GM12878 (cell line): ENCODE measurements around the gene MYOM1. TPM values are rescaled to one million over a fixed set of nuclear protein-coding genes. Genes with fewer than 3 reads are reported as not detected.

Experiments
- BHLHE40 ChIP-seq, 2 experiments: fragments of 450-650 bp in 1 of 2; IDR thresholded peaks; 2 replicates each; pipeline ENCODE4 v1.6.1; 2011 to 2017; ENCODE audit warnings: low read depth in 2 of 2, borderline replicate concordance in 1 of 2, improper control_type of control experiment in 1 of 2, low read length in 1 of 2, mild to moderate bottlenecking in 1 of 2
- CBX5 ChIP-seq: sonication (generic); IDR thresholded peaks from 2 replicates; pipeline ENCODE4 v1.6.1; 2016; ENCODE audit warnings: low read depth, moderate library complexity, mild to moderate bottlenecking, inconsistent platforms
- CHD4 ChIP-seq: fragments of 200-600 bp; sonication (generic); IDR thresholded peaks from 2 replicates; pipeline ENCODE4 v1.6.1; 2016; ENCODE audit warnings: mild to moderate bottlenecking
- CREM ChIP-seq: IDR thresholded peaks from 2 replicates; pipeline ENCODE4 v1.6.1; 2014; ENCODE audit warnings: antibody characterized with exemption, low read depth
- FOS ChIP-seq: IDR thresholded peaks from 3 replicates; pipeline ENCODE4 v1.6.1; 2011; ENCODE audit warnings: borderline replicate concordance; ENCODE audit not compliant: insufficient read length; ENCODE audit errors: extremely low read depth
- KLF5 ChIP-seq: fragments of 450-650 bp; IDR thresholded peaks from 2 replicates; pipeline ENCODE4 v1.6.1; 2014; ENCODE audit warnings: mild to moderate bottlenecking; ENCODE audit not compliant: partially characterized antibody
- POLR2AphosphoS5 ChIP-seq: IDR thresholded peaks from 2 replicates; pipeline ENCODE4 v1.6.1; 2011; ENCODE audit warnings: mild to moderate bottlenecking, low read length, inconsistent platforms
- POU2F2 ChIP-seq: IDR thresholded peaks from 3 replicates; pipeline ENCODE4 v1.6.1; 2011; ENCODE audit warnings: low read depth, mild to moderate bottlenecking, low read length, borderline replicate concordance
- polyA plus RNA-seq, 11 experiments: library from polyadenylated mRNA; depleted of rRNA in 4 of 11; unstranded in 6 of 11; stranded (reverse) in 5 of 11; fragments of >200 nt; fragmentation: Nextera tagmentation in 4 of 11; fragmentation: Illumina TruSeq in 1 of 11; extraction: Ambion mirVana in 4 of 11; extraction: Trizol in 1 of 11; gene quantifications; 1 replicate in 1 of 11; 2 replicates in 10 of 11; pipeline versions ENCODE4 v1.2.1 to v1.2.3, GENCODE V29; 2011 to 2016; ENCODE audit warnings: inconsistent platforms in 2 of 11, missing spikeins in 2 of 11, low read depth in 1 of 11
- total RNA-seq, 4 experiments: library from RNA; depleted of rRNA in 3 of 4; stranded (reverse); fragments of >200 nt in 3 of 4; fragmentation: Illumina TruSeq in 1 of 4; extraction: Trizol in 1 of 4; gene quantifications; 2 replicates each; pipeline versions ENCODE4 v1.2.1 to v1.2.3, GENCODE V29; 2013 to 2021
- TF ChIP-seq, protein P1 (sequence below), 3 experiments: IDR thresholded peaks in 2 of 3; conservative IDR thresholded peaks in 1 of 3; 2 replicates each; pipeline ENCODE4 v1.5.1; 2011; ENCODE audit warnings: low read depth in 3 of 3, low read length in 3 of 3, mild to moderate bottlenecking in 3 of 3, control low read depth in 2 of 3, moderate library complexity in 2 of 3, inconsistent platforms in 1 of 3, mixed read lengths in 1 of 3; ENCODE audit not compliant: control insufficient read depth in 2 of 3, insufficient read depth in 1 of 3; ENCODE audit errors: extremely low read depth in 1 of 3
- TF ChIP-seq, protein P2 (sequence below): fragments of 450-650 bp; IDR thresholded peaks from 2 replicates; pipeline ENCODE4 v1.6.1; 2018; ENCODE audit warnings: borderline replicate concordance, mild to moderate bottlenecking; ENCODE audit not compliant: partially characterized antibody
- TF ChIP-seq, protein P3 (sequence below): fragments of 450-650 bp; IDR thresholded peaks from 2 replicates; pipeline ENCODE4 v1.6.1; 2017; ENCODE audit warnings: antibody characterized with exemption, mild to moderate bottlenecking, moderate library complexity
- TF ChIP-seq, protein P4 (sequence below): fragments of 450-650 bp; conservative IDR thresholded peaks from 2 replicates; pipeline ENCODE4 v1.6.1; 2017; ENCODE audit warnings: mild to moderate bottlenecking, moderate library complexity
- TF ChIP-seq, protein P5 (sequence below): IDR thresholded peaks from 2 replicates; pipeline ENCODE4 v1.6.1; 2012; ENCODE audit warnings: improper control_type of control experiment, low read depth, low read length; ENCODE audit not compliant: insufficient replicate concordance

The MYOM1 gene
- total and polyA plus RNA-seq, 10 of the 15 experiments (the other 5 are each of a cell fraction or from before 2014, with no cell fraction given) = 0.06 to 1.0 (median 0.57) TPM

GRCh38 chr18:3153107-3153704, 66.6 kb downstream of the MYOM1 start (continued):
- TF ChIP-seq, protein P1, sequence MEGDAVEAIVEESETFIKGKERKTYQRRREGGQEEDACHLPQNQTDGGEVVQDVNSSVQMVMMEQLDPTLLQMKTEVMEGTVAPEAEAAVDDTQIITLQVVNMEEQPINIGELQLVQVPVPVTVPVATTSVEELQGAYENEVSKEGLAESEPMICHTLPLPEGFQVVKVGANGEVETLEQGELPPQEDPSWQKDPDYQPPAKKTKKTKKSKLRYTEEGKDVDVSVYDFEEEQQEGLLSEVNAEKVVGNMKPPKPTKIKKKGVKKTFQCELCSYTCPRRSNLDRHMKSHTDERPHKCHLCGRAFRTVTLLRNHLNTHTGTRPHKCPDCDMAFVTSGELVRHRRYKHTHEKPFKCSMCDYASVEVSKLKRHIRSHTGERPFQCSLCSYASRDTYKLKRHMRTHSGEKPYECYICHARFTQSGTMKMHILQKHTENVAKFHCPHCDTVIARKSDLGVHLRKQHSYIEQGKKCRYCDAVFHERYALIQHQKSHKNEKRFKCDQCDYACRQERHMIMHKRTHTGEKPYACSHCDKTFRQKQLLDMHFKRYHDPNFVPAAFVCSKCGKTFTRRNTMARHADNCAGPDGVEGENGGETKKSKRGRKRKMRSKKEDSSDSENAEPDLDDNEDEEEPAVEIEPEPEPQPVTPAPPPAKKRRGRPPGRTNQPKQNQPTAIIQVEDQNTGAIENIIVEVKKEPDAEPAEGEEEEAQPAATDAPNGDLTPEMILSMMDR (IDR thresholded peaks at IDR 0.05 in 2 of 3, conservative IDR thresholded peaks at IDR 0.05 in 1 of 3; ENCODE audit: control insufficient read depth in 2 of 3, extremely low read depth in 1 of 3, insufficient read depth in 1 of 3, low read depth in 3 of 3, low read length in 3 of 3) = no peak
- TF ChIP-seq, protein P2, sequence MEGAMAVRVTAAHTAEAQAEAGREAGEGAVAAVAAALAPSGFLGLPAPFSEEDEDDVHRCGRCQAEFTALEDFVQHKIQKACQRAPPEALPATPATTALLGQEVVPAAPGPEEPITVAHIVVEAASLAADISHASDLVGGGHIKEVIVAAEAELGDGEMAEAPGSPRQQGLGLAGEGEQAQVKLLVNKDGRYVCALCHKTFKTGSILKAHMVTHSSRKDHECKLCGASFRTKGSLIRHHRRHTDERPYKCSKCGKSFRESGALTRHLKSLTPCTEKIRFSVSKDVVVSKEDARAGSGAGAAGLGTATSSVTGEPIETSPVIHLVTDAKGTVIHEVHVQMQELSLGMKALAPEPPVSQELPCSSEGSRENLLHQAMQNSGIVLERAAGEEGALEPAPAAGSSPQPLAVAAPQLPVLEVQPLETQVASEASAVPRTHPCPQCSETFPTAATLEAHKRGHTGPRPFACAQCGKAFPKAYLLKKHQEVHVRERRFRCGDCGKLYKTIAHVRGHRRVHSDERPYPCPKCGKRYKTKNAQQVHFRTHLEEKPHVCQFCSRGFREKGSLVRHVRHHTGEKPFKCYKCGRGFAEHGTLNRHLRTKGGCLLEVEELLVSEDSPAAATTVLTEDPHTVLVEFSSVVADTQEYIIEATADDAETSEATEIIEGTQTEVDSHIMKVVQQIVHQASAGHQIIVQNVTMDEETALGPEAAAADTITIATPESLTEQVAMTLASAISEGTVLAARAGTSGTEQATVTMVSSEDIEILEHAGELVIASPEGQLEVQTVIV = no peak
- TF ChIP-seq, protein P3, sequence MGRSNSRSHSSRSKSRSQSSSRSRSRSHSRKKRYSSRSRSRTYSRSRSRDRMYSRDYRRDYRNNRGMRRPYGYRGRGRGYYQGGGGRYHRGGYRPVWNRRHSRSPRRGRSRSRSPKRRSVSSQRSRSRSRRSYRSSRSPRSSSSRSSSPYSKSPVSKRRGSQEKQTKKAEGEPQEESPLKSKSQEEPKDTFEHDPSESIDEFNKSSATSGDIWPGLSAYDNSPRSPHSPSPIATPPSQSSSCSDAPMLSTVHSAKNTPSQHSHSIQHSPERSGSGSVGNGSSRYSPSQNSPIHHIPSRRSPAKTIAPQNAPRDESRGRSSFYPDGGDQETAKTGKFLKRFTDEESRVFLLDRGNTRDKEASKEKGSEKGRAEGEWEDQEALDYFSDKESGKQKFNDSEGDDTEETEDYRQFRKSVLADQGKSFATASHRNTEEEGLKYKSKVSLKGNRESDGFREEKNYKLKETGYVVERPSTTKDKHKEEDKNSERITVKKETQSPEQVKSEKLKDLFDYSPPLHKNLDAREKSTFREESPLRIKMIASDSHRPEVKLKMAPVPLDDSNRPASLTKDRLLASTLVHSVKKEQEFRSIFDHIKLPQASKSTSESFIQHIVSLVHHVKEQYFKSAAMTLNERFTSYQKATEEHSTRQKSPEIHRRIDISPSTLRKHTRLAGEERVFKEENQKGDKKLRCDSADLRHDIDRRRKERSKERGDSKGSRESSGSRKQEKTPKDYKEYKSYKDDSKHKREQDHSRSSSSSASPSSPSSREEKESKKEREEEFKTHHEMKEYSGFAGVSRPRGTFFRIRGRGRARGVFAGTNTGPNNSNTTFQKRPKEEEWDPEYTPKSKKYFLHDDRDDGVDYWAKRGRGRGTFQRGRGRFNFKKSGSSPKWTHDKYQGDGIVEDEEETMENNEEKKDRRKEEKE = no peak
- TF ChIP-seq, protein P4, sequence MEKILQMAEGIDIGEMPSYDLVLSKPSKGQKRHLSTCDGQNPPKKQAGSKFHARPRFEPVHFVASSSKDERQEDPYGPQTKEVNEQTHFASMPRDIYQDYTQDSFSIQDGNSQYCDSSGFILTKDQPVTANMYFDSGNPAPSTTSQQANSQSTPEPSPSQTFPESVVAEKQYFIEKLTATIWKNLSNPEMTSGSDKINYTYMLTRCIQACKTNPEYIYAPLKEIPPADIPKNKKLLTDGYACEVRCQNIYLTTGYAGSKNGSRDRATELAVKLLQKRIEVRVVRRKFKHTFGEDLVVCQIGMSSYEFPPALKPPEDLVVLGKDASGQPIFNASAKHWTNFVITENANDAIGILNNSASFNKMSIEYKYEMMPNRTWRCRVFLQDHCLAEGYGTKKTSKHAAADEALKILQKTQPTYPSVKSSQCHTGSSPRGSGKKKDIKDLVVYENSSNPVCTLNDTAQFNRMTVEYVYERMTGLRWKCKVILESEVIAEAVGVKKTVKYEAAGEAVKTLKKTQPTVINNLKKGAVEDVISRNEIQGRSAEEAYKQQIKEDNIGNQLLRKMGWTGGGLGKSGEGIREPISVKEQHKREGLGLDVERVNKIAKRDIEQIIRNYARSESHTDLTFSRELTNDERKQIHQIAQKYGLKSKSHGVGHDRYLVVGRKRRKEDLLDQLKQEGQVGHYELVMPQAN = no peak; the same call in 1 of the 2 replicates
- TF ChIP-seq CHD4 (no peak), BHLHE40 (IDR thresholded peaks at IDR 0.05; ENCODE audit: borderline replicate concordance in 1 of 2, low read depth in 2 of 2, low read length in 1 of 2) (peak; percentile 51 to 81; a peak in 3 of 4 replicates), FOS (no peak), POLR2AphosphoS5 (peak; percentile 50; the same call in 1 of the 2 replicates), KLF5 (no peak), CREM (no peak), CBX5 (no peak), POU2F2 (peak; percentile 56; the same call in 1 of the 3 replicates)
- TF ChIP-seq, protein P5, sequence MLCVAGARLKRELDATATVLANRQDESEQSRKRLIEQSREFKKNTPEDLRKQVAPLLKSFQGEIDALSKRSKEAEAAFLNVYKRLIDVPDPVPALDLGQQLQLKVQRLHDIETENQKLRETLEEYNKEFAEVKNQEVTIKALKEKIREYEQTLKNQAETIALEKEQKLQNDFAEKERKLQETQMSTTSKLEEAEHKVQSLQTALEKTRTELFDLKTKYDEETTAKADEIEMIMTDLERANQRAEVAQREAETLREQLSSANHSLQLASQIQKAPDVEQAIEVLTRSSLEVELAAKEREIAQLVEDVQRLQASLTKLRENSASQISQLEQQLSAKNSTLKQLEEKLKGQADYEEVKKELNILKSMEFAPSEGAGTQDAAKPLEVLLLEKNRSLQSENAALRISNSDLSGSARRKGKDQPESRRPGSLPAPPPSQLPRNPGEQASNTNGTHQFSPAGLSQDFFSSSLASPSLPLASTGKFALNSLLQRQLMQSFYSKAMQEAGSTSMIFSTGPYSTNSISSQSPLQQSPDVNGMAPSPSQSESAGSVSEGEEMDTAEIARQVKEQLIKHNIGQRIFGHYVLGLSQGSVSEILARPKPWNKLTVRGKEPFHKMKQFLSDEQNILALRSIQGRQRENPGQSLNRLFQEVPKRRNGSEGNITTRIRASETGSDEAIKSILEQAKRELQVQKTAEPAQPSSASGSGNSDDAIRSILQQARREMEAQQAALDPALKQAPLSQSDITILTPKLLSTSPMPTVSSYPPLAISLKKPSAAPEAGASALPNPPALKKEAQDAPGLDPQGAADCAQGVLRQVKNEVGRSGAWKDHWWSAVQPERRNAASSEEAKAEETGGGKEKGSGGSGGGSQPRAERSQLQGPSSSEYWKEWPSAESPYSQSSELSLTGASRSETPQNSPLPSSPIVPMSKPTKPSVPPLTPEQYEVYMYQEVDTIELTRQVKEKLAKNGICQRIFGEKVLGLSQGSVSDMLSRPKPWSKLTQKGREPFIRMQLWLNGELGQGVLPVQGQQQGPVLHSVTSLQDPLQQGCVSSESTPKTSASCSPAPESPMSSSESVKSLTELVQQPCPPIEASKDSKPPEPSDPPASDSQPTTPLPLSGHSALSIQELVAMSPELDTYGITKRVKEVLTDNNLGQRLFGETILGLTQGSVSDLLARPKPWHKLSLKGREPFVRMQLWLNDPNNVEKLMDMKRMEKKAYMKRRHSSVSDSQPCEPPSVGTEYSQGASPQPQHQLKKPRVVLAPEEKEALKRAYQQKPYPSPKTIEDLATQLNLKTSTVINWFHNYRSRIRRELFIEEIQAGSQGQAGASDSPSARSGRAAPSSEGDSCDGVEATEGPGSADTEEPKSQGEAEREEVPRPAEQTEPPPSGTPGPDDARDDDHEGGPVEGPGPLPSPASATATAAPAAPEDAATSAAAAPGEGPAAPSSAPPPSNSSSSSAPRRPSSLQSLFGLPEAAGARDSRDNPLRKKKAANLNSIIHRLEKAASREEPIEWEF = peak; percentile 61
